Neural cell (in vitro differentiated cells): Measurements from ENCODE around the gene OPN5.

Experiments used
- CTCF ChIP-seq: fragments of 450-650 bp; IDR thresholded peaks from 2 replicates; pipeline ENCODE4 v1.5.1; 2014; ENCODE audit warnings: antibody characterized with exemption, mild to moderate bottlenecking, moderate library complexity; ENCODE audit not compliant: poor library complexity, severe bottlenecking
- EP300 ChIP-seq: fragments of 450-650 bp; conservative IDR thresholded peaks from 2 replicates; pipeline ENCODE4 v1.6.1; 2014; ENCODE audit warnings: antibody characterized with exemption, mild to moderate bottlenecking, moderate library complexity; ENCODE audit not compliant: poor library complexity, severe bottlenecking
- EZH2 ChIP-seq: fragments of 200-600, 300-800 bp; shearing (Covaris generic), sonication (generic); IDR thresholded peaks from 2 replicates; pipeline ENCODE4 v1.6.1; 2014; ENCODE audit warnings: antibody characterized with exemption, low read length, borderline replicate concordance, mild to moderate bottlenecking; ENCODE audit not compliant: insufficient read depth, poor library complexity, severe bottlenecking
- POLR2AphosphoS5 ChIP-seq: IDR thresholded peaks from 2 replicates; pipeline ENCODE4 v1.6.1; 2012
- TAF1 ChIP-seq: IDR thresholded peaks from 2 replicates; pipeline ENCODE4 v1.6.1; 2012; ENCODE audit warnings: low read depth
- TF ChIP-seq, protein P1 (sequence below): IDR thresholded peaks from 2 replicates; pipeline ENCODE4 v1.6.1; 2012; ENCODE audit warnings: borderline replicate concordance

DNA sequence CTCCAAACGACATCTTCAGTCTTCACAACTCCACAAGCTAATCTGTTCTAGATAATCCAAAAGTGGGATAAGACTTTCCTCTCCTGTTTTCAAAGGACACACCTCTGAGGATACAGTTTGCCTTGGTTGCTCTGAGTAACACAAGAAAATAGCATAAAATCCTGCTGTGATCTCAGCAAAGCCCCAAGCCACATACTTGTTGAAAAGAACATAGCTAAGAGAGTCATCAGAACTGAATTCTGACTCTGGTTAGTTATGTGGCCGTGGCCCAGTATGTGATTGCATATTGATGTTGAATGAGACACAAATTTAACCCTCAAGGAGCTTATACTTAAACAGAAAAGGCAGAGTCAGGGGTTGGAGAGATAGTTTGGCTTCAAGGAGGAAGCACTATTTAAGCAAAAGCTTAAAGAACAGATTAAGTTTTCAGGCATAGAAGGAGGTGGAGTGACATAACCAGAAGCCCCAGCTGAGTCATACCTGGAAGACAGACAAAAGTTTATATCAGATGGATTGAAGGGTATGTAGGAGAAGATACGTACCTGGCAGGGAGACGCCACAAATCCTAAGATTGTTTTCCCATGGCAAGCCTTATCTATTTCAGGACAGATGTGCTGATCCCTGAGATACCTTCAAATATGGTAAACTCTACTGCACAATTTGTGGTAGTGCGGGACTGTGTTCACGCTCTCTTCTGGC, 41.2 kb downstream of the OPN5 start:
- no peak for TF ChIP-seq CTCF
- TF ChIP-seq EZH2 = no peak
- TF ChIP-seq TAF1 = no peak
- TF ChIP-seq EP300 = no peak
- no peak for TF ChIP-seq POLR2AphosphoS5
- TF ChIP-seq, protein P1, sequence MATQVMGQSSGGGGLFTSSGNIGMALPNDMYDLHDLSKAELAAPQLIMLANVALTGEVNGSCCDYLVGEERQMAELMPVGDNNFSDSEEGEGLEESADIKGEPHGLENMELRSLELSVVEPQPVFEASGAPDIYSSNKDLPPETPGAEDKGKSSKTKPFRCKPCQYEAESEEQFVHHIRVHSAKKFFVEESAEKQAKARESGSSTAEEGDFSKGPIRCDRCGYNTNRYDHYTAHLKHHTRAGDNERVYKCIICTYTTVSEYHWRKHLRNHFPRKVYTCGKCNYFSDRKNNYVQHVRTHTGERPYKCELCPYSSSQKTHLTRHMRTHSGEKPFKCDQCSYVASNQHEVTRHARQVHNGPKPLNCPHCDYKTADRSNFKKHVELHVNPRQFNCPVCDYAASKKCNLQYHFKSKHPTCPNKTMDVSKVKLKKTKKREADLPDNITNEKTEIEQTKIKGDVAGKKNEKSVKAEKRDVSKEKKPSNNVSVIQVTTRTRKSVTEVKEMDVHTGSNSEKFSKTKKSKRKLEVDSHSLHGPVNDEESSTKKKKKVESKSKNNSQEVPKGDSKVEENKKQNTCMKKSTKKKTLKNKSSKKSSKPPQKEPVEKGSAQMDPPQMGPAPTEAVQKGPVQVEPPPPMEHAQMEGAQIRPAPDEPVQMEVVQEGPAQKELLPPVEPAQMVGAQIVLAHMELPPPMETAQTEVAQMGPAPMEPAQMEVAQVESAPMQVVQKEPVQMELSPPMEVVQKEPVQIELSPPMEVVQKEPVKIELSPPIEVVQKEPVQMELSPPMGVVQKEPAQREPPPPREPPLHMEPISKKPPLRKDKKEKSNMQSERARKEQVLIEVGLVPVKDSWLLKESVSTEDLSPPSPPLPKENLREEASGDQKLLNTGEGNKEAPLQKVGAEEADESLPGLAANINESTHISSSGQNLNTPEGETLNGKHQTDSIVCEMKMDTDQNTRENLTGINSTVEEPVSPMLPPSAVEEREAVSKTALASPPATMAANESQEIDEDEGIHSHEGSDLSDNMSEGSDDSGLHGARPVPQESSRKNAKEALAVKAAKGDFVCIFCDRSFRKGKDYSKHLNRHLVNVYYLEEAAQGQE = no peak
